Thymus (tissue), 11 donors: ENCODE results near the gene MMP24OS. TPM values are rescaled to one million over a fixed set of nuclear protein-coding genes. Genes with fewer than 3 reads are reported as not detected.
"Not testable (repeated sequence)": the region's sequence is repeated elsewhere in the genome, so short reads cannot be mapped to it uniquely, and the experiment has no call there.

Experiments
- DNase-seq, 9 donors: peaks; one replicate each; pipeline ENCODE4 v3.0.0-alpha.2; 2013; ENCODE audit warnings: low spot score in 9 of 9, low read depth in 6 of 9, missing footprints in 1 of 9
- H3K27ac ChIP-seq, 2 donors: one replicate each; pipeline ENCODE4 v1.5.1; 2013; ENCODE audit warnings: control low read depth in 1 of 2, low read depth in 1 of 2, low read length in 1 of 2, mild to moderate bottlenecking in 1 of 2, moderate library complexity in 1 of 2
- H3K27me3 ChIP-seq, 2 donors: one replicate each; pipeline ENCODE4 v1.5.1; 2013; ENCODE audit warnings: low read length in 1 of 2; ENCODE audit not compliant: control insufficient read depth in 2 of 2, insufficient read depth in 1 of 2
- H3K36me3 ChIP-seq, 2 donors: one replicate each; pipeline ENCODE4 v1.5.1; 2013; ENCODE audit warnings: low read length in 1 of 2, mild to moderate bottlenecking in 1 of 2, moderate library complexity in 1 of 2; ENCODE audit not compliant: control insufficient read depth in 2 of 2, insufficient read depth in 2 of 2
- H3K4me1 ChIP-seq, 2 donors: one replicate each; pipeline ENCODE4 v1.5.1; 2013; ENCODE audit warnings: low read length in 2 of 2; ENCODE audit not compliant: control insufficient read depth in 2 of 2, insufficient read depth in 2 of 2
- H3K4me3 ChIP-seq, 2 donors: one replicate each; pipeline ENCODE4 v1.5.1; 2013; ENCODE audit warnings: low read length in 2 of 2, control low read depth in 1 of 2, mild to moderate bottlenecking in 1 of 2
- H3K9me3 ChIP-seq, 2 donors: one replicate each; pipeline ENCODE4 v1.5.1; 2013; ENCODE audit warnings: low read length in 1 of 2, mild to moderate bottlenecking in 1 of 2; ENCODE audit not compliant: control insufficient read depth in 2 of 2, insufficient read depth in 1 of 2
- WGBS: extraction: QIAGEN DNeasy Blood & Tissue Kit; methylation state at CpG from one replicate; pipeline ENCODE4 v1.1.7; 2013; 5-methylcytosine and 5-hydroxymethylcytosine counted together
- polyA plus RNA-seq: library from polyadenylated mRNA; stranded (reverse); fragments of 200-250 nt; gene quantifications from one replicate; pipeline ENCODE4 v1.2.3, GENCODE V29; 2013
- total RNA-seq: library from RNA; stranded (reverse); fragments of 120-200 nt; gene quantifications from one replicate; pipeline ENCODE4 v1.2.4, GENCODE V29; 2013
- donor health status: healthy.

The MMP24OS gene
- total and polyA plus RNA-seq, 2 donors = 14.3 to 32.0 TPM

DNA sequence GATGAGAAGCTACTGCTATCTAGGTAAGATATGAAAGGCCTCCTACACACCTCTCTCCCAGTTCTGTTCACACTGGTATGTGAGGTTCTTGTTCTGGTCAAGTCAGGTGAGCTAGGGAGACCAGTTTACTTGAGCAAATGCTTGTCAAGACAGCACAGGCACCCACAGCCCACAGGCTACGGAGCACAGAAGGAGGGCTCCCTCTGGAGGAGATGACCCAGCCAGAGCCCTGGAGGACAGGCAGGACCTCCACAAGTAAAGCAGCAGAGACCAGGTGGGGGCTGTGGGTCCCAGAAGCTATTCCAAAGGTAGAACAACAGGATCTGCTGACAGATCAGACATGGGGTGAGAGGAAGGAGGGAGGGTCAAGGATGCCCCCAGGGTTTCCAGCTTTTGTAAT lies 13.2 kb downstream of the MMP24OS start:
- H3K27ac ChIP-seq = no peak overlapping the region
- no peak overlapping the region for H3K4me3 ChIP-seq
- no peaks in the 10 kb centered on the region for H3K27me3 ChIP-seq
- 98% methylated on average over 1 of the region's 1 CpG for whole genome bisulfite sequencing
- peaks cover 6 to 17% of the 10 kb centered on the region in 2 donors for H3K36me3 ChIP-seq
- H3K9me3 ChIP-seq = no peaks in the 10 kb centered on the region
- no peak for DNase-seq
- peaks cover 0 to 2% of the 10 kb centered on the region in 2 donors for H3K4me1 ChIP-seq

DNA sequence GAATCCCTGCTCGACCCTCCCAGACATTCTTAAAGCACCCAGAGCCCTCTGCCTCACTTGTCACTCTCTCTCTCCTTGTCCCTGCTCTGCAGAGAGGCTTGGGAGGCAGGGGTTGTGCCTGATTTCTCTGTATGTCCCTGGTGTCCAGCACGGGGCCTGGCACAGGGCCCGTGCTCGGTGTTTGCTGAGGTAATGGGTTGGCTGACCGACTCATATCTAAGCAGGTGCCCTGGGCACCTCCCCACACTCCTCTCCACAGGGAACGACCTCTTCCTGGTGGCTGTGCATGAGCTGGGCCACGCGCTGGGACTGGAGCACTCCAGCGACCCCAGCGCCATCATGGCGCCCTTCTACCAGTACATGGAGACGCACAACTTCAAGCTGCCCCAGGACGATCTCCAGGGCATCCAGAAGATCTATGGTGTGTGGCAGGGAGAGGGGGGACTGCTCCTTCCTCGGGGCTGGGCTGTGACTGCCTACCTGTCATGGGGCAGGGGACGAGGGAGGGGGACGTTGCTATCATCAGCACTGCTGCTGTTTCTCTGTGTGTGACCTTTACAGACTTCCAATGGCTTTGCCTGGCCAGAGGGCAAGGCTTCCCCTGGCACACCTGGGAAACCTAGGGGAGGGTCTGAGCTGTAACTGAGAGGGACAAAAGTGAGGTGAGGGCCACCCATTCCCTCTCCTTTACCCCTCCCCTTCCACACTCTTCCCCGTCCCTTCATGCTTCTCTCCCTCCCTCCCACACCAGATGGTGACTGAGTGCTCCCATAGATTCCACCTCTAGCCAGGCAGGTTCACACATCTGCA lies 14.2 kb downstream of the MMP24OS start:
- Histone ChIP-seq H3K36me3 (peaks cover 6 to 17% of the 10 kb centered on the region in 2 donors), H3K4me3 (no peak overlapping the region), H3K4me1 (no peaks in the 10 kb centered on the region), H3K27ac (no peak overlapping the region), H3K9me3 (no peaks in the 10 kb centered on the region), H3K27me3 (no peaks in the 10 kb centered on the region)
- WGBS = 96% methylated on average over 17 of the region's 17 CpGs
- no peak for DNase-seq

DNA sequence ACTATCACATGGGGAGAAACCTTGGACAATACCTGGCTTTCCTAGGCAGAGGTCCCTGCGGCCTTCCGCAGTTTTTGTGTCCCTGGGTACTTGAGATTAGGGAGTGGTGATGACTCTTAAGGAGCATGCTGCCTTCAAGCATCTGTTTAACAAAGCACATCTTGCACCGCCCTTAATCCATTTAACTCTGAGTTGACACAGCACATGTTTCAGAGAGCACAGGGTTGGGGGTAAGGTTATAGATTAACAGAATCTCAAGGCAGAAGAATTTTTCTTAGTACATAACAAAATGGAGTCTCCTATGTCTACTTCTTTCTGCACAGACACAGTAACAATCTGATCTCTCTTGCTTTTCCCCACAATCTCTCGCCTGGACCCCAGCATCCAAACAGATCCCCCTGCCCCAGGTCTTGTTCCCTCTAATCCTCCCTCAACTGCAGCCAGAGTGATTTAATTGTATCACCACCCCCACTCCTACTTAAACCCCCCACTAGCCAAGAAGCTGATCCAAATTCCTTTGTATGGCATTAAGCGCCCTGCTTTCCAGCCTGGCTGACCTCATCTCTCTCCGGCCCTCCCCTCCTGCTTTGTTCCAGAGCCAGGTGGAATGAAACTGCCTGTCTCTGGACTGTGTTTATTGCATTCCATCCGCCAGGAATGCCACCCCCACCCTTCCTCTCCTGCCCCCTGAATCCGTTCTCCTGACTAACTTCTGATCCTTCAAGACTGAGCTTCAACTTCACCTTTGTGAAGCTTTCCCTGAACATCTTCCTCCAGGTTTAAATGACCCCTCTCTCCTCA lies 15.0 kb downstream of the MMP24OS start:
- WGBS = 97% methylated on average over 5 of the region's 8 CpGs
- H3K36me3 ChIP-seq = peaks cover 6 to 13% of the 10 kb centered on the region in 2 donors
- not testable (repeated sequence) for H3K4me3 ChIP-seq, H3K4me1 ChIP-seq, H3K9me3 ChIP-seq, DNase-seq, H3K27ac ChIP-seq, H3K27me3 ChIP-seq

DNA sequence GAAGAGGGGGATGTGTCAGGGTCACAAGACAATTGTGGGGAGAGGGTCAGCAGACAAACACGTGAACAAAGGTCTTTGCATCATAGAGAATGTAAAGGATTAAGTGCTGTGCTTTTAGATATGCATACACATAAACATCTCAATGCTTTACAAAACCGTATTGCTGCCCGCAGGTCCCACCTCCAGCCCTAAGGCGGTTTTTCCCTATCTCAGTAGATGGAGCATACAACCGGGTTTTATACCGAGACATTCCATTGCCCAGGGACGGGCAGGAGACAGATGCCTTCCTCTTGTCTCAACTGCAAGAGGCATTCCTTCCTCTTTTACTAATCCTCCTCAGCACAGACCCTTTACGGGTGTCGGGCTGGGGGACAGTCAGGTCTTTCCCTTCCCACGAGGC lies 15.6 kb downstream of the MMP24OS start:
- H3K36me3 ChIP-seq, H3K27ac ChIP-seq, H3K4me1 ChIP-seq, H3K27me3 ChIP-seq, H3K9me3 ChIP-seq, DNase-seq, H3K4me3 ChIP-seq: not testable (repeated sequence)
- WGBS = 89% methylated on average over 7 of the region's 10 CpGs

DNA sequence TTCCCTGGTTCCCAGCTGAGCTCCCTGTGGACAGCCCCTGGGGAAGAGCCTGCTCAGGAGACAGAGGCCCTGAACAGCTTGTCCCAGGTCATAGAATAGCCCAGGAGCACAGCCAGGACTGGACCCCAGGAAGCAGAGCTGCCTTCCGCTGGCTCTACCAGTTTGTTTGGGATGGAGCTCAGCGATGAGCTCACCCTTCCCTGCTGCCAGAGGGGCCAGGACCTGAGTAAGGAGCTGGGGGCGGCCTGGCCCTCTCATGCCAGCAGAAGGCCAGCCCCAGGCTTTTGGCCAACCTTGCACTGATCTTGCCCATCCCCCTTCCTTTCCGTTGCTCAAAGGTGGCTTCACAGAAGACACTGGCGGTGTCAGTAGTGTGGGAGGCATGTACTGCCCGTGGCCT lies 17.5 kb downstream of the MMP24OS start:
- no peak for DNase-seq
- no peak overlapping the region for H3K4me3 ChIP-seq
- H3K27ac ChIP-seq = no peak overlapping the region
- H3K4me1 ChIP-seq = no peaks in the 10 kb centered on the region
- peaks cover 3 to 5% of the 10 kb centered on the region in 2 donors for H3K36me3 ChIP-seq
- WGBS = 98% methylated on average over 6 of the region's 6 CpGs
- H3K9me3 ChIP-seq = no peaks in the 10 kb centered on the region
- no peaks in the 10 kb centered on the region for H3K27me3 ChIP-seq

DNA sequence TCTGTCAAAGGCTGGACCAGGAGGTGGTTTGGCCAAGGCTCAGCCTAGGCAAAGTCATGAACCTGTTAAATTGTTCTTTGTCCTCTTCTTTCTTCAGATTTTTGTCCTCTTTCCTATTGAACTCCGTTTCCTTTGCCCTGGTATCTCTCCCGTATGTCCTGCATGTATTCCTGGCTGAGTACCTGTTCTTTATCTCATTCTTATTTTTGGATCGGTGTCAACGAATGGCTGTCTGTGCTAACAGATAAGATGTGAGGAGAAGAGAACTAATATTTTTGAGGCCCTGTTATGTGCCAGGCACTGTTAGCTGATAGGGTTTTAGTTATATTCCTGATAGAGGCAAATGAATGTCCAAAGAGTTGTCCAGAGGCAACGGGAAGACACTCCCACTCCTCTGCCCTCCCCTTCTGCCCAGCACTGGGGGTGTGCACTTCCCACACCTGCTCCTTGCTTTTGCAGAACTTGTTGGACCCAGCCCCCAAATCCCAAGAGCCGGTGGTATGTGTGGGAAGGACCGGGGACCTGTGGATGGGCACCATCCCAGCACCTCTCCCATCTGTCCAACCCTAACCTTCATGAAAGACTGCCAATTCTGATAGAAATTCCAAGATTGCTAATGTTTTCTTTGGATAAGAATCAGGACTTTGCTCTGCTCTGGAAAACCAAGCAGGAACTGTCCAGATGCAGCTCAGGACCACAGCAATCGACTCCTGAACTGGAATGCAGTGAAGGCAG lies 20.6 kb downstream of the MMP24OS start:
- peaks cover 0 to 4% of the 10 kb centered on the region in 2 donors for H3K4me1 ChIP-seq
- WGBS = 94% methylated on average over 8 of the region's 8 CpGs
- no peaks in the 10 kb centered on the region for H3K9me3 ChIP-seq
- no peak for DNase-seq
- no peak overlapping the region for H3K4me3 ChIP-seq
- H3K36me3 ChIP-seq = no peaks in the 10 kb centered on the region
- H3K27me3 ChIP-seq = no peaks in the 10 kb centered on the region
- H3K27ac ChIP-seq = no peak overlapping the region

DNA sequence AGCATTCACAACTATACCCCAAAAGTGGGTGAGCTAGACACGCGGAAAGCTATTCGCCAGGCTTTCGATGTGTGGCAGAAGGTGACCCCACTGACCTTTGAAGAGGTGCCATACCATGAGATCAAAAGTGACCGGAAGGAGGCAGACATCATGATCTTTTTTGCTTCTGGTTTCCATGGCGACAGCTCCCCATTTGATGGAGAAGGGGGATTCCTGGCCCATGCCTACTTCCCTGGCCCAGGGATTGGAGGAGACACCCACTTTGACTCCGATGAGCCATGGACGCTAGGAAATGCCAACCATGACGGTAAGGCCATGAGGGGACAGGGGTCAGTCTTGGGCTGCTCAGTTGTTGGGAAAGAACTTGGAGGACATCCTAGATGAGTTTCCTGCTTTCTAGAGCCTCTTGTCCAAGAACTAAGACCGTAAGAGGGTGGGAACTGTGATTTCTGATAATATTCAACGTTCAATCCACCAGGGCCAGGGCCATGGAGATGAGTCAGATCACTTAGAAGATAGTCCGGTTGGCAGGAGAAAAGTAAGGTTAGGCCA lies 23.4 kb downstream of the MMP24OS start:
- no peak for DNase-seq
- H3K4me3 ChIP-seq = no peak overlapping the region
- H3K36me3 ChIP-seq = no peaks in the 10 kb centered on the region
- no peak overlapping the region for H3K27ac ChIP-seq
- WGBS = 98% methylated on average over 12 of the region's 12 CpGs
- no peaks in the 10 kb centered on the region for H3K27me3 ChIP-seq
- no peaks in the 10 kb centered on the region for H3K9me3 ChIP-seq
- peaks cover 0 to 21% of the 10 kb centered on the region in 2 donors for H3K4me1 ChIP-seq

DNA sequence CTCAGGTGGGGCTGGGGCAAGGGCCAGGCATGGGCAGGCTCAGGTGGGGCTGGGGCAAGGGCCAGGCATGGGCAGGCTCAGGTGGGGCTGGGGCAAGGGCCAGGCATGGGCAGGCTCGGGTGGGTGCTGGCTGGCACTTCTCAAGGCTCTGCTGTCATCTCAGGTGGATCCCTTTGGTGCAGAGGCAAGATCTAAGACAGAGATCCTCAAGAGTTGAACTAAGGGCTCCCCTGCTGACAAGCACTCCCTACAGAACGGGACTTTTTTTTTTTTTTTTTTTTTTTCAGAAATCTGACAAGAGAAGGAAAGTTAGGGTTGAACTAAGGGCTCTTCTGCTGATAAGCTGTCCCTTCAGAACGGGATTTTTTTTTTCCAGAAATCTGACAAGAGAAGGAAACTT lies 24.9 kb downstream of the MMP24OS start:
- H3K4me1 ChIP-seq = peaks cover 0 to 21% of the 10 kb centered on the region in 2 donors
- H3K4me3 ChIP-seq = no peak overlapping the region
- WGBS = 92% methylated on average over 3 of the region's 3 CpGs
- no peak for DNase-seq
- H3K27ac ChIP-seq = no peak overlapping the region
- H3K9me3 ChIP-seq = no peaks in the 10 kb centered on the region
- no peaks in the 10 kb centered on the region for H3K36me3 ChIP-seq
- H3K27me3 ChIP-seq = no peaks in the 10 kb centered on the region
